ENCODE data around the gene PKN2.

DNA sequence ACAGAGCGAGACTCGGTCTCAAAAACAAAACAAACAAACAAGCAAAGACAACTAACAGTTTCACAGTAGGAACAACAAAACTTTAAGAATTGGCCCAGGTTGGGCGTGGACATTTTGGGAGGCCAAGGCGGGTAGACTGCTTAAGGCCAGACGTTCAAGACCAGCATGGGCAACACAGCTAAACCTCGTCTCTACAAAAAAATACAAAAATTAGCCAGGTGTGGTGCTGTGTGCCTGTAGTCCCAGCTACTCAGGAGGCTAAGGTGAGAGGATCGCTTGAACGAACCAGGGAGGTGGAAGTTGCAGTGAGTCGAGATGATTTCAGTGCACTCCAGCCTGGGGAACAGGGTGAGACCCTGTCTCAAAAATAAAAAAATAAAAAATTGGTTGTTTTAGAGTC lies 193.8 kb downstream of the PKN2 start:
- TF ChIP-seq POLR2A (IDR thresholded peaks at IDR 0.05) (no peak), CTCF (IDR thresholded peaks at IDR 0.05) (no peak), POLR2AphosphoS5 (IDR thresholded peaks at IDR 0.05) (no peak)
